IMR-90 (cell line): ENCODE measurements around the gene CDH13. TPM values are rescaled to one million over a fixed set of nuclear protein-coding genes. Genes with fewer than 3 reads are reported as not detected.

Experiments
- ATAC-seq: fragments of 200-7000 bp; cut with Tn5 transposase; 2 replicates; pipeline ENCODE4 v1.9.1; 2020; ENCODE audit warnings: low read depth, mild to moderate bottlenecking, moderate library complexity
- BruUV-seq: library from RNA; stranded (reverse); fragments of 400-500 nt; replicated peaks from 2 replicates; lab custom pipeline; 2021; lab: Mats Ljungman, UMichigan
- CTCF ChIA-PET: fragments of 300-600 bp; formaldehyde crosslinking; extraction: SDS; loops from one replicate; lab custom pipeline; 2021; ENCODE audit warnings: antibody characterized with exemption; lab: Yijun Ruan, JAX
- POLR2A ChIA-PET: fragments of 300-600 bp; sonication (Branson Sonifier 250); formaldehyde crosslinking; loops from one replicate; lab custom pipeline; 2022; ENCODE audit warnings: antibody characterized with exemption; ENCODE audit not compliant: unreplicated experiment; lab: Charles Lee
- DNase-seq: peaks from one replicate; pipeline ENCODE4 v3.0.0; 2013
- H2AFZ ChIP-seq: replicated peaks from 2 replicates; pipeline ENCODE3; 2013; ENCODE audit warnings: low read length, mild to moderate bottlenecking; ENCODE audit not compliant: poor library complexity
- H2AK5ac ChIP-seq: 2 replicates; pipeline ENCODE4 v1.6.1; 2013; ENCODE audit warnings: low read depth, low read length, inconsistent platforms
- H2AK9ac ChIP-seq: replicated peaks from 2 replicates; pipeline ENCODE3; 2013; ENCODE audit warnings: mild to moderate bottlenecking, low read depth, low read length, moderate library complexity; ENCODE audit not compliant: poor library complexity
- H2BK120ac ChIP-seq: 2 replicates; pipeline ENCODE4 v1.6.1; 2013; ENCODE audit warnings: low read depth, low read length, inconsistent platforms
- H2BK15ac ChIP-seq: 3 replicates; pipeline ENCODE4 v1.6.1; 2013; ENCODE audit warnings: low read depth, low read length, inconsistent platforms
- H2BK20ac ChIP-seq: 2 replicates; pipeline ENCODE4 v1.6.1; 2013; ENCODE audit warnings: low read depth, mild to moderate bottlenecking, inconsistent platforms, low read length, moderate library complexity
- H2BK5ac ChIP-seq: 2 replicates; pipeline ENCODE4 v1.6.1; 2013; ENCODE audit warnings: mild to moderate bottlenecking, low read depth, low read length, inconsistent platforms; ENCODE audit not compliant: poor library complexity, severe bottlenecking
- H3K14ac ChIP-seq: replicated peaks from 2 replicates; pipeline ENCODE4 v1.6.1; 2013; ENCODE audit warnings: low read depth, low read length, inconsistent platforms
- H3K18ac ChIP-seq: 2 replicates; pipeline ENCODE4 v1.6.1; 2013; ENCODE audit warnings: low read depth, low read length, control low read depth
- H3K23ac ChIP-seq: 2 replicates; pipeline ENCODE4 v1.6.1; 2013; ENCODE audit warnings: low read depth, low read length, inconsistent platforms
- H3K27ac ChIP-seq: 2 replicates; pipeline ENCODE4 v1.5.1; 2013; ENCODE audit warnings: mild to moderate bottlenecking, control low read depth, low read length; ENCODE audit not compliant: insufficient read depth
- H3K27me3 ChIP-seq: 2 replicates; pipeline ENCODE4 v1.6.1; 2013; ENCODE audit warnings: low read length; ENCODE audit not compliant: control insufficient read depth, insufficient read depth
- H3K36me3 ChIP-seq: 2 replicates; pipeline ENCODE4 v1.6.1; 2013; ENCODE audit warnings: low read length, mixed read lengths; ENCODE audit not compliant: control insufficient read depth, insufficient read depth
- H3K4ac ChIP-seq: 2 replicates; pipeline ENCODE4 v1.6.1; 2013; ENCODE audit warnings: low read depth, low read length, inconsistent platforms
- H3K4me1 ChIP-seq: 2 replicates; pipeline ENCODE4 v1.6.1; 2013; ENCODE audit warnings: low read length, mixed read lengths; ENCODE audit not compliant: control insufficient read depth, insufficient read depth
- H3K4me2 ChIP-seq: 2 replicates; pipeline ENCODE4 v1.6.1; 2013; ENCODE audit warnings: low read depth, mild to moderate bottlenecking, control low read depth, low read length, moderate library complexity
- H3K4me3 ChIP-seq: 2 replicates; pipeline ENCODE4 v1.5.1; 2013; ENCODE audit warnings: low read depth, mild to moderate bottlenecking, control low read depth, low read length, moderate library complexity; ENCODE audit not compliant: insufficient read depth
- H3K56ac ChIP-seq: 2 replicates; pipeline ENCODE4 v1.6.1; 2013; ENCODE audit warnings: low read length, inconsistent platforms; ENCODE audit not compliant: insufficient read depth; ENCODE audit errors: extremely low read depth
- H3K79me1 ChIP-seq, 2 experiments: 2 replicates each; pipeline ENCODE4 v1.6.1; 2013; ENCODE audit warnings: low read length in 2 of 2, inconsistent platforms in 1 of 2, low read depth in 1 of 2
- H3K9ac ChIP-seq: 2 replicates; pipeline ENCODE4 v1.6.1; 2013; ENCODE audit warnings: low read depth, low read length, control low read depth
- H3K9me1 ChIP-seq: 2 replicates; pipeline ENCODE4 v1.6.1; 2013; ENCODE audit warnings: low read length, inconsistent platforms; ENCODE audit not compliant: insufficient read depth
- H3K9me3 ChIP-seq: 2 replicates; pipeline ENCODE4 v1.6.1; 2013; ENCODE audit warnings: low read length; ENCODE audit not compliant: control insufficient read depth, insufficient read depth
- H4K20me1 ChIP-seq: 2 replicates; pipeline ENCODE4 v1.6.1; 2013; ENCODE audit warnings: low read length, inconsistent platforms; ENCODE audit not compliant: insufficient read depth
- H4K5ac ChIP-seq: 2 replicates; pipeline ENCODE4 v1.6.1; 2013; ENCODE audit warnings: mild to moderate bottlenecking, low read depth, low read length, control low read depth
- H4K8ac ChIP-seq, 2 experiments: 2 replicates each; pipeline ENCODE4 v1.6.1; 2013; ENCODE audit warnings: low read depth in 2 of 2, low read length in 2 of 2, control low read depth in 1 of 2, inconsistent platforms in 1 of 2
- H4K91ac ChIP-seq: 2 replicates; pipeline ENCODE4 v1.6.1; 2013; ENCODE audit warnings: low read depth, low read length, inconsistent platforms; ENCODE audit not compliant: insufficient read depth
- CTCF ChIP-seq: conservative IDR thresholded peaks from 2 replicates; pipeline ENCODE4 v1.5.1; 2012; ENCODE audit warnings: mild to moderate bottlenecking, low read depth, low read length, improper control_type of control experiment
- WGBS, 2 experiments: methylation state at CpG; one replicate each; pipeline versions ENCODE4 v1.1.5 to v1.1.7; 2013; ENCODE audit warnings: missing lambda C conversion rate in 2 of 2; ENCODE audit not compliant: insufficient read length in 1 of 2; ENCODE audit errors: extremely low coverage in 2 of 2; 5-methylcytosine and 5-hydroxymethylcytosine counted together
- dilution Hi-C: fragments of 300-500 bp; cut with HindIII; formaldehyde crosslinking; loops from one replicate; pipeline ENCODE4 v1.14.3; 2018; ENCODE audit warnings: low sequenced_read_pairs; ENCODE audit not compliant: unreplicated experiment
- in situ Hi-C: fragments of 300-500 bp; cut with MboI; formaldehyde crosslinking; loops from 3 replicates; pipeline ENCODE4 v1.14.3; 2019; ENCODE audit warnings: low sequenced_read_pairs, inconsistent platforms, mixed read lengths
- intact Hi-C: fragments of 100-400 bp; cut with micrococcal nuclease; formaldehyde crosslinking; loops from 2 replicates; pipeline ENCODE4 v1.10.0; 2022
- polyA plus RNA-seq, 3 experiments: library from polyadenylated mRNA; depleted of rRNA; stranded (reverse); fragments of >200 nt; gene quantifications; 2 replicates each; pipeline ENCODE4 v1.2.3, GENCODE V29; 2012; ENCODE audit warnings: low replicate concordance in 1 of 3
- total RNA-seq: library from RNA; depleted of rRNA; stranded (reverse); fragments of >200 nt; gene quantifications from 2 replicates; pipeline ENCODE4 v1.2.3, GENCODE V29; 2012

CDH13 gene
- total and polyA plus RNA-seq, 2 of the 4 experiments (the other 2 are of a cell fraction): 61.6 to 74.7 TPM

GRCh38 chr16:83473926-83474650 is 847.3 kb downstream of the CDH13 start:
- no peak overlapping the region for H4K8ac ChIP-seq
- no peak overlapping the region for H2BK120ac ChIP-seq
- H3K4me3 ChIP-seq: no peak overlapping the region
- ChIA-PET POLR2A (no interaction called here), CTCF (no interaction called here)
- H3K27me3 ChIP-seq: no peaks in the 10 kb centered on the region
- dilution Hi-C loops: no loop called here
- no peak overlapping the region for H3K4me2 ChIP-seq
- no peak overlapping the region for H4K91ac ChIP-seq
- no peak overlapping the region for H3K4ac ChIP-seq
- H3K9me1 ChIP-seq: no peaks in the 10 kb centered on the region
- no peaks in the 10 kb centered on the region for H3K79me1 ChIP-seq
- in situ Hi-C loops: no loop called here
- no peak overlapping the region for H2AFZ ChIP-seq
- no peak overlapping the region for H4K5ac ChIP-seq
- peaks cover 2% of the 10 kb centered on the region; the same call in 1 of the 2 replicates for H3K4me1 ChIP-seq
- H3K9me3 ChIP-seq: no peaks in the 10 kb centered on the region
- H3K14ac ChIP-seq: no peak overlapping the region
- intact Hi-C loops: no loop called here
- H3K18ac ChIP-seq: no peak overlapping the region
- no peak for TF ChIP-seq CTCF
- no CpG with 5 or more reads among the region's 2 CpGs for WGBS, 2 experiments
- no peak overlapping the region for H3K9ac ChIP-seq
- no peak overlapping the region for H2AK9ac ChIP-seq
- H3K23ac ChIP-seq: no peak overlapping the region
- no peak overlapping the region for H2BK20ac ChIP-seq
- H2BK5ac ChIP-seq: no peak overlapping the region
- no peak for ATAC-seq
- no peak overlapping the region for H2AK5ac ChIP-seq
- no peak for DNase-seq
- H2BK15ac ChIP-seq: no peak overlapping the region
- no peak overlapping the region for H3K27ac ChIP-seq
- no peaks in the 10 kb centered on the region for H3K36me3 ChIP-seq
- BruUV-seq: no TSS peak
- H3K56ac ChIP-seq: no peak overlapping the region
- H4K20me1 ChIP-seq: no peaks in the 10 kb centered on the region; the same call in 1 of the 2 replicates
